WI38 (cell line): ENCODE measurements around the gene DICER1.

Source experiments
- H3K4me3 ChIP-seq: 2 replicates; pipeline ENCODE4 v1.5.1; 2011; ENCODE audit warnings: low read depth, mild to moderate bottlenecking, control low read depth, low read length
- TF ChIP-seq, protein P1 (sequence below): IDR thresholded peaks from 2 replicates; pipeline ENCODE4 v1.5.1; 2012; ENCODE audit warnings: low read depth, mild to moderate bottlenecking, control low read depth, low read length

DICER1 gene

DNA sequence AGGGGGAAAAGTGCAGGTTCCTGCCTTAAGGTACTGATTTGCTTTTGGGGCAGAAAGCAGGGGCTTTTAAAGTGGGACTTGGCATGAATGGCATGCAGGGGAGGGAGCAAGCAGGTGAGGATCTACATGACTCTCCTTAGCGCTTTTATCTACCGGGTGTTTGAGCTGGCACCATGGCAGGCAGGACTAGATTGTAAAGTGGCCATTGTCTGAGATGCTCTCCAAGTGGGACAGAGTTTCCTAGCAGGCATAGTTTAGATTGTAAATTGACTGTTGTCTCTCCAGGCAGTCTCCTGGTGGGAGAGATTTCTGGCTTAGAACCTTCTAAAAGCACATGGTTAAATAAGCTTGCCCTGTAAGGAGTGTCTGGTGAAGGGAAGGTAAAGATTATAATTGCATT lies 5.3 kb upstream of the DICER1 start:
- H3K4me3 ChIP-seq = no peak overlapping the region
- TF ChIP-seq, protein P1, sequence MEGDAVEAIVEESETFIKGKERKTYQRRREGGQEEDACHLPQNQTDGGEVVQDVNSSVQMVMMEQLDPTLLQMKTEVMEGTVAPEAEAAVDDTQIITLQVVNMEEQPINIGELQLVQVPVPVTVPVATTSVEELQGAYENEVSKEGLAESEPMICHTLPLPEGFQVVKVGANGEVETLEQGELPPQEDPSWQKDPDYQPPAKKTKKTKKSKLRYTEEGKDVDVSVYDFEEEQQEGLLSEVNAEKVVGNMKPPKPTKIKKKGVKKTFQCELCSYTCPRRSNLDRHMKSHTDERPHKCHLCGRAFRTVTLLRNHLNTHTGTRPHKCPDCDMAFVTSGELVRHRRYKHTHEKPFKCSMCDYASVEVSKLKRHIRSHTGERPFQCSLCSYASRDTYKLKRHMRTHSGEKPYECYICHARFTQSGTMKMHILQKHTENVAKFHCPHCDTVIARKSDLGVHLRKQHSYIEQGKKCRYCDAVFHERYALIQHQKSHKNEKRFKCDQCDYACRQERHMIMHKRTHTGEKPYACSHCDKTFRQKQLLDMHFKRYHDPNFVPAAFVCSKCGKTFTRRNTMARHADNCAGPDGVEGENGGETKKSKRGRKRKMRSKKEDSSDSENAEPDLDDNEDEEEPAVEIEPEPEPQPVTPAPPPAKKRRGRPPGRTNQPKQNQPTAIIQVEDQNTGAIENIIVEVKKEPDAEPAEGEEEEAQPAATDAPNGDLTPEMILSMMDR = no peak

DNA sequence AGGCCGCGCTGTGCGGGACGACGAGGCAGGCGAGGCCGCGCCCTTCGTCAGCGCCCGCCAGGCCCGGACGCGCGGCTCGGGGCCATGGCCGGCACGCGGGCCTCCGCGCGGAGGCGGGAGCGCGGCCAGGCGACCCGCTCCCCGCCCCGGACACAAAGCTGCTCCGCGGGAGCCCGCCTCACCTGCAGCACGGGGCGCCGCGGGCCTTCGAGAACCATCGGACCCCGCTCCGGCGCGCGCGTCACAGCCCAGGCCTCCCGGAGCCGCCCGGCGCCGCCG lies 342 bp downstream of the DICER1 start:
- TF ChIP-seq, protein P1 = no peak
- peak overlapping the region; percentile 80 for H3K4me3 ChIP-seq

DNA sequence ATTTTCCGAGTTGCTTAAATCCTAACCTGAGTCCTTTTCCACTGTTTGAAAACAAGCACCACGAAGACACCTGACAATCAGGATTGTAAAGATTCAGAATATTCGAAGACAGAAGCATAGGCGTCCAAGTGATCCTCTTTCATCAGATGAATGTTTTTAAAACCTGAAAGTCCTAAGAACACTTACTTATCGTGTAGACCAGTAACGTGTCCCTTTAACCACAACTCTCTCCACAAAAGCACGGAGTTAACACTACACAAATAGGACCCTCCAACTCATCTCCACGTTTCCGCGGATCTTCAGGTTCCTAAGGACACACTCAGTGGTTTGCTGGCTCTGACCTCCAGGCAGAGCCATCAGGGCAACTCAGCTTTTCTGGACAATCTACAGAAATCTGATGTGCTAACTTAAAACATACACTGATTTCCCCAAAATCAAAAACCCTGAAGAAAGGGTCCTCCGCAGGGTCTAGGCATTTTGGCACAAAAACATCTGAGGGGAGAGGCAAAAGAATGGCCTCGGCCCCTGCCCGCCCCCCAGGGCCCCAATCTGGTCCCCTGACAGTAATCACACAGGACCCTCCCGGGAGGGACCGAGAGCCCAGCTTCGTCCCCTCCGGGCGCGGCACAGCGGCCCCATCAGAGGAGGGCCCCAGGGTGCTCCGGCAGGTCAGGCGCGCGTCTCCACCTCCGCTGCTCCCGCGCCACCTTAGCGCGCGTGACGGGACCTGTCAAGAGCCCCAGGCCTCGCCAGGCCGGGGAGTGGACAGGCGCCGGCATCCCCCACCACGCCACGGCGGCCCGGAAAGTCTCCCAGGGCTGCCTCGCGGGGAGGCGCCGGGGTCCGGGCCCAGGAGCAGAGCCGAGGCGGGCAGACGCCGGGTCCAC lies 925 bp downstream of the DICER1 start:
- peak overlapping the region; percentile 80 for H3K4me3 ChIP-seq
- TF ChIP-seq, protein P1 = no peak

DNA sequence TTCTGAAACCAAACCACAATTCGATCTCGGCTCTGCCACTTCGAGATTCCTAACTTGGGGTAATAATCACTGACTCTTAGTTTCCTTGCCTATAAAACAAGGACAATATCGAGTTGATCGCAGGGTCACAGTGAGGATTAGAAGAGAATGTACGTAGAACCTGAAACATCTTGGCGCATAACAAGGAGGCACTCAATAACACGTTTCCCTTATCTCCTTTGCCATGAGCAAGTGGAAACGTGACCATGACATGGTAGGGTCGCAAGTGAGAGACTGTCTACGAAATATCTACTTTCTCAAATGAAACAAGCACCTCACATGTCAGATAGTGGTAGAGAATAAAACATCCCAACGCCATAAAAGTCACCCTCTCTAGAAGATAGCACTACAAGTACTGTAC lies 2.3 kb downstream of the DICER1 start:
- no peak overlapping the region for H3K4me3 ChIP-seq

DNA sequence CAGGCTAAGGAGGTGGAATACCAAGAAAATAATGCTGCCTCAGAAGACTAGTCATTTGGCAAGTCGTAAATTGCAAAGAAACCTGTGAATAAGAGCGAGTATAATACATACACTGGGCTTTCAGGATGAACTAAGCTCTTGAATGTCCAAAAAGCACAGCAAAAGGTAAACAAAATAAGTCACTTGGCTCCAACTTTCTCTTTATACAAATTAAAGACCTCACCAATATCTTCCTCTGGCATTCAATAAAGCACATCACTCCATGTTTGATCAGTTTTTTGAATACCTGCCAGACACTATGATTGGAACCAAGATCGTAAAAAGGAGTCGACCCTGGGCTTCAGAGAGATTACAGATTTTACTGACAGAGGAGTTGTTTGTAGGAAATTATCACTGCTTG lies 3.5 kb downstream of the DICER1 start:
- TF ChIP-seq, protein P1 = no peak
- no peak overlapping the region for H3K4me3 ChIP-seq

More for the DNA sequence above, 2.3 kb downstream of the DICER1 start:
- TF ChIP-seq, protein P1 = no peak

DNA sequence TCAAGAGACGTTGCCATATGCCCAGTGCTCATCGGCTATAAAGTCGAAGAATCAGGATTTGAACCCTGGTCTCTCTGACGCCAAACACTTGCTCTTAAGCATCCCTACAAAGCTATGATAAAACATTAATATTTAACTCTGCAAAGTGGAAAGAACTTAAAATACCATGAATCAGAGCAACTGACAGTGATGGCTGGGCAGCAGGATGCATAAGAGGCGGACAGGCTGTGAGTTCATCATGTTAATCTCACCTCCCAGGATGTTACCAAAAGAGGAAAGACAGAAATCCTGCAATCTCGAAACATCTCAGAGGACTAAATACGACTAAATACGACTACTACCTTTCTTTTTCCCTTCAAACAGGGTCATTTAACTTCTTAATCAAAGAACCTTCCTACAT lies 5.8 kb downstream of the DICER1 start:
- no peak overlapping the region for H3K4me3 ChIP-seq
- TF ChIP-seq, protein P1 = no peak

DNA sequence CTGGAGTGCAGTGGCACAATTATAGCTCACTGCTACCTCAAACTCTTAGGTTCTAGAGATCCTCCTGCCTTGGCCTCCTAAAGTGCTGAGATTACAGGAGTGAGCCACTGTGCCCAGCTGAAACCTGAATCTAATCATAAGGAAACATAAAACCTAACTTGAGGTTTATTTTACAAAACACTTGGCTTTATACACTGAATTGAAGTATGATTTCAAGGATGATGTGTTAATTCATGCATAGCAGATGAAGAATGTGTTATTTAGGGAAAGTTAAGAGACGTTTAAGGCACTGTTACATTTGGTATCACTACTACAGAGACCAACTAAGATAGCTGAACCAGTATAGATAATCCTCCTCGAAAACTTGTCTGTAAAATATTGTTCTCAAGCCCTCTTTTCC lies 6.4 kb downstream of the DICER1 start:
- TF ChIP-seq, protein P1 = no peak
- no peak overlapping the region for H3K4me3 ChIP-seq
